Measurements from ENCODE around the gene KAZN. TPM values are rescaled to one million over a fixed set of nuclear protein-coding genes. Genes with fewer than 3 reads are reported as not detected.

The KAZN gene
- total and polyA plus RNA-seq, 9 donors = 10.1 to 56.4 (median 27.9) TPM

GRCh38 chr1:14947421-14947820, 348.9 kb downstream of the KAZN start:
- 51 to 75% (median 58%) methylated on average over 3 of the region's 3 CpGs for WGBS, 3 donors
- no peaks in the 10 kb centered on the region for H3K27me3 ChIP-seq
- no peaks in the 10 kb centered on the region for H3K36me3 ChIP-seq
- no peaks in the 10 kb centered on the region for H3K9me3 ChIP-seq
- intact Hi-C loops (cut with DNase I) = no loop called here
- H3K4me1 ChIP-seq (ENCODE audit: insufficient read depth) = peaks cover 29% of the 10 kb centered on the region
- no peak overlapping the region for H3K4me3 ChIP-seq
- H3K27ac ChIP-seq = no peak overlapping the region
- DNase-seq = no peak
- TF ChIP-seq POLR2A (IDR thresholded peaks at IDR 0.05) = no peak
- TF ChIP-seq CTCF (IDR thresholded peaks at IDR 0.05) = no peak
- no peak for TF ChIP-seq EP300 (IDR thresholded peaks at IDR 0.05)

- 82 to 91% (median 82%) methylated on average over 2 of the region's 2 CpGs for WGBS, 3 donors
- TF ChIP-seq CTCF (IDR thresholded peaks at IDR 0.05) (no peak), POLR2A (IDR thresholded peaks at IDR 0.05) (no peak), EP300 (IDR thresholded peaks at IDR 0.05) (no peak)
- H3K4me1 ChIP-seq (ENCODE audit: insufficient read depth) = peaks cover 32% of the 10 kb centered on the region
- H3K36me3 ChIP-seq = no peaks in the 10 kb centered on the region
- DNase-seq = no peak
- no peaks in the 10 kb centered on the region for H3K9me3 ChIP-seq
- H3K27ac ChIP-seq = no peak overlapping the region
- intact Hi-C loops (cut with DNase I) = no loop called here
- H3K4me3 ChIP-seq = no peak overlapping the region
- H3K27me3 ChIP-seq = no peaks in the 10 kb centered on the region
Measured at GRCh38 chr1:14948112-14948652, 349.7 kb downstream of the KAZN start.

- H3K36me3 ChIP-seq = no peaks in the 10 kb centered on the region
- H3K27me3 ChIP-seq = no peaks in the 10 kb centered on the region
- no peak overlapping the region for H3K27ac ChIP-seq
- peaks cover 31% of the 10 kb centered on the region for H3K4me1 ChIP-seq (ENCODE audit: insufficient read depth)
- no peak for DNase-seq
- intact Hi-C loops (cut with DNase I) = no loop called here
- TF ChIP-seq CTCF (IDR thresholded peaks at IDR 0.05) = no peak
- TF ChIP-seq EP300 (IDR thresholded peaks at IDR 0.05) = no peak
- TF ChIP-seq POLR2A (IDR thresholded peaks at IDR 0.05) = no peak
- 77 to 87% (median 81%) methylated on average over 3 to 6 of the region's 6 CpGs for WGBS, 3 donors
- H3K9me3 ChIP-seq = no peaks in the 10 kb centered on the region
- H3K4me3 ChIP-seq = no peak overlapping the region
Measured at GRCh38 chr1:14949270-14949835, 350.9 kb downstream of the KAZN start.

GRCh38 chr1:14949836-14950713, 351.6 kb downstream of the KAZN start:
- WGBS, 3 donors = 79 to 90% (median 85%) methylated on average over 19 to 20 of the region's 20 CpGs
- intact Hi-C loops (cut with DNase I) = no loop called here
- no peaks in the 10 kb centered on the region for H3K9me3 ChIP-seq
- H3K4me1 ChIP-seq (ENCODE audit: insufficient read depth) = peaks cover 24% of the 10 kb centered on the region
- no peak overlapping the region for H3K27ac ChIP-seq
- no peak for DNase-seq
- H3K36me3 ChIP-seq = no peaks in the 10 kb centered on the region
- TF ChIP-seq EP300 (IDR thresholded peaks at IDR 0.05) = no peak
- no peak overlapping the region for H3K4me3 ChIP-seq
- H3K27me3 ChIP-seq = no peaks in the 10 kb centered on the region

- intact Hi-C loops (cut with DNase I) = no loop called here
- no peaks in the 10 kb centered on the region for H3K27me3 ChIP-seq
- 98 to 100% (median 99%) methylated on average over 5 of the region's 5 CpGs for WGBS, 3 donors
- H3K9me3 ChIP-seq = no peaks in the 10 kb centered on the region
- DNase-seq = no peak
- no peak overlapping the region for H3K27ac ChIP-seq
- no peaks in the 10 kb centered on the region for H3K36me3 ChIP-seq
- H3K4me3 ChIP-seq = no peak overlapping the region
- peaks cover 14% of the 10 kb centered on the region for H3K4me1 ChIP-seq (ENCODE audit: insufficient read depth)
- TF ChIP-seq CTCF (IDR thresholded peaks at IDR 0.05) (no peak), POLR2A (IDR thresholded peaks at IDR 0.05) (no peak), EP300 (IDR thresholded peaks at IDR 0.05) (no peak)
Measured at GRCh38 chr1:14951766-14952165, 353.3 kb downstream of the KAZN start.
